EL (cell line): ENCODE results near the gene FOXO3.
A peak's percentile ranks its signal among the peaks of the same experiment; 100 is the strongest.

Experiments used
- DNase-seq: peaks from one replicate; pipeline ENCODE4 v3.0.0-alpha.2; 2016

The FOXO3 gene

DNA sequence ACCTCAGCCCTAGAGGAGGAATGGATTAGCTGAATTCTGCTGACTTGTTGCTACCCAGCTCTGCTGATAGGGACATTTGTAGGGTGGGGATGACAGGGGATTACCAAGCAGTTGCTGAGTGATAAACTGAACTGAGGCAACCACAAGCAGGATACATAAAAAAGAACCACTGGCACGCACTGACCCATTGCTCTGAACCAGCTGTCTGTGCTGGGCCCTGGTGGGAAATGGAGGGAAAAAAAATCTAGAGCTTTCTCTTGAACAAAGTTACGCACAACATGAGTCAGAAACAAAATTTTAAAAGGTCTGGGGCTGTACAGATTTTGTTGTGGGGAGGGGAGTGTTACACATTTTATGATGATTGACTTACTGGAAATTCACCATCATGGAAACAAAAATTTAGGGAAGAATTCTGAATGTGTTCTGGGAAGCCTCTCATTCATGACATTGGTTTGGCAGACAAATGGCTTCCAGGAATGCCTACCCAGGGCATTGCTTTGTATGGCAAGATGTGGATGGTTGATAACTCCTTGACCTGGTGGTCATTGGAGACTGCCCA lies 37.7 kb downstream of the FOXO3 start:
- peak; percentile 57 for DNase-seq

DNA sequence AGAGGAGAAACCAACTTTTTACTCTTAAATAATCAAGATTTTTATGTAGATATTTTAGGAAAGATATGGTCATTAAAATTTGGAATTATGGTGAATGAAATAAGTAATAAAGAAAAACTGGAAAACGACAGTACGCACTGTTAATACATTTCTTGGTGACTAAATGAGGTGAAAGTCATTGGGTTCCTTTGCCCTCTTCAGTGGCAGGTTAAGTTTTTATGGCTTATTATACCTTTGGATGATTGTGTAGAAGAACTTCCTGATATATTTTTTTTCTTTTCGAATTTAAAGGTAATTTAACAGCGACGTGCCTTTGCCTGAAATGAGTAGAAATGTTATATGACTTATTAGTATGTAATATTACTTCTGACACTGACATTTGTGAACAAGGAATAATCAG lies 43.4 kb downstream of the FOXO3 start:
- DNase-seq = no peak

DNA sequence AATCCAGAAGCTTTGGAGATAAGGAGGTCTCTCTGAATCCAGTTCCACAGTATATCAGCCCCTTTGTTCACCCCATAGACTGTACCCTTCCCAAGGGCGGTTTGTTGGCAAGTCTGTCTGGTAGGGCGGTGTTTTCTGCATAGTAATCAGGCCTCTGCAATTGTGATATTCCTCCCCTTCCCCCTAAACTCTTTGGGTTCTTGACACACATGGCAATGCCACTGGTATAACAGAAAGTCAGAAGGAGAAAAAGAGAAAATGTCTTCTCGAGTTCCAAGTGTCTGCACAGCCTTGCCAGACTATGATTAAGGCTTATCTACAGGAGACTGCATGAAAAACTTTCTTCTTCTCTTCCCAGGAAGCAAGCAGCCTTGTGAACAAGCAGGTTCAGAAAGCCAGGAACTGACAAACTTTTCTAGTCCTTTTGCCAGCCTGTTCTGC lies 45.6 kb downstream of the FOXO3 start:
- no peak for DNase-seq

DNA sequence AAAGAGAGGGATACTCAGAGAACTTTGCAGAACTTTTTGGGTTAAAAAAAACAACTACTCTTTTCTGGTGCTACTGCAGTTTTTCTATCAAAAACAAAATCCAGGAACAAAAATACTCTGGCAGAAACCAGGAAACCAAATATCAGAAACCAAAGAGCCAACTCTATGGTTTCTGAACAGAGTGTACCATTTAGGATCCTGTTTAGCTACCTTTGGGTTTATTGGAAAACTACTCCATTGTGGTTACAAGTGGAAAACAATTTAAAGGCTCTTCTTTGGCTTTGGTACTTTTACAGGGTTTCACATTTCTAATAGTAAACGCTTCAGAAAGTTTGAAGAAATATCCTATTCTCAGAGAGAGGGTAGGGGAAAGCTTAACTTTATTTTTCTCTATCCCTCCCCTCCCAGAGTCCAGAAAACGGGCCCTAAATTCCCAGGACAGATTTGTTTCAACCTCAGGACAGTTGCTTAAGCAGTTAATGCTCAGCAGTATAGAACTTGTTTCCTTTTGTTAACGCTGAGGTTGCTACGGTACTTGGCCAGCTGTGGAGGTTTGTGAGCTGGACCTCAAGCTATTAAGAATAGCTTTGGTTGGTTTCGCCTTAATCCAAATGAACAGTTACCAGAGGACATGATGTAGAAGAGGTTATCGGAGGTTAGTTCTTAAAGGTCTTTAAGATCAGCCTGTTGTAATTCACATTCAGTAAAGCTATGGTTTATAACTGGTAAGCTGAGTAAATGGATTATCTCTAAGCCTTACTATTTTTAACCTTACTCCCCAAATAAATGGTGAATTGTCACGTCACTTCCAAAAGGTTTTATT lies 47.9 kb downstream of the FOXO3 start:
- DNase-seq = no peak

DNA sequence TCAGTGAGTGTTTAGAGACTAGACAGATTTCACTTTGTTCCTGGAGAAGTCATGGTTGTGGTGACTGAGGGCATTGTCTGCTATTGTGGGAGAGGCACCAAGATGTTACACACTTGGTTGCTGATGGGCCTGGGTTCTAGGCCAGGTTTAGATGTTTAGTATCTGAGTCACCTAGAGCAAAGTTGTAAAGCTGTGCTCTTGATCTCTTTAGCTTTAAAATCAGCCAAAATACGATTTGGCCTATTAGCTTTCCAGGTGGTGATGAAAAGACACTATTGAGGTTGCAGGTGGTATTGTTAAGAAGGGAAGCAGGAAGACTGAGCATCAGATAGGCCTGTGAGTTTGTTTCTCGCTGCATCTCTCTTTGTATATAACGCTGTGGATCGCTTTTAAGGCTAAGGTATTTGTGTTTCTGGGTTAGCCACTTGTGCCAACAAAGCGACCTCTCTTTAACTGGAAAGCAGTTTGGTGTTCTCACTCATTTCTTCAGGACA lies 48.6 kb downstream of the FOXO3 start:
- DNase-seq = peak; percentile 74

DNA sequence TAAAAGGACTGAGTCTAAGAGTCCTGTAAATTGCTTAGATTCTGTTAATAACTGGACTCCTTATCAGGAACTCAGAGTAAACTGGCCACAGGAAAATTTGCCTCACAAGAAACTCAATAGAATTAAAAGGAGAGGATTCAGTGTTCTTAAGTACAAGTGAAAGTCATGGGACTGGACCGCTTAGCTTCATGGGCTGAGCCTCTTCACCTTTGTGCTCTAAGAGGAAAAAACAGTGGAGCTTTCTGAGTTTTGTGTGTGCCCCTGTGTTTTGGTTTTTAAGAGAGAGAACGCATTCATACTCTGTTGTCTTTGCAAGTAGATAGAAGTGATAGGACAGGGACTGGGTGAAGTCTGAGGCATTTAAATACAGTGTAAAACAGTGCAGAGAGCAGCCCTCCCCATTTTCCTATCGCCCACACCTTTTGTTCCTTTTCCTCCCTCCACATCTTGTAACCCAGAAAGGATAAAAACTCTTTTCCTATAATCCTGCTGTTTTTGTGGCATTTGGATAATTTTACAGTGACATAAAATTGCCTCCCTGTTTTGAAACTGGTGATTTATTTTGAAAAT lies 49.6 kb downstream of the FOXO3 start:
- no peak for DNase-seq

DNA sequence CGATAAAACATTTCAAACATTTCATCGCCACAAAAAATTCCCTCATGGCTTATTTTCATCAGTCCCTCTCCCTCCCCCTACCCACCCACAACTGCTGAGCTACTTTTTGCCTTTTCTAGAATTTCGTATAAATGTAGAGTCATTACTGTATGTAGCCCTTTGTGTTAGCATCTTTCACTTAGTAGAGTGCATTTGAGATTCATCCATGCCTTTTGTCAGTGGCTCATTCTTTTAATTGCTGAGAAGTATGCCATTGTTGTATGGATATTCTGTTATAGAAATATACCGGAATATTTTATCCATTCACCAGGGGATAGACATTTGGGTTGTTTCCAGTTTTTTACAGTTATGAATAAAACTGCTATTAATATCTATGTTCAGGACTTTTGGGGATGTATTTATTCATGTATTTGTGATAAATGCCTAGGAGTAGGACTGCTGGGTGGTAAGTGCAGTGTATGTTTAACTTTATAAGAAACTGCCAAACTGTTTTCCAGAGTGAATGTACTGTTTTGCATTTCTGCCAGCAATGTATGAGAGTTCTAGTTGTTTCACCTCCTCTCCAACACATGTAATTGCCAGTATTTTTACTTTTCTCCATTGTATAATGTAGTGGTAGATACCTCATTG lies 50.4 kb downstream of the FOXO3 start:
- DNase-seq = no peak

DNA sequence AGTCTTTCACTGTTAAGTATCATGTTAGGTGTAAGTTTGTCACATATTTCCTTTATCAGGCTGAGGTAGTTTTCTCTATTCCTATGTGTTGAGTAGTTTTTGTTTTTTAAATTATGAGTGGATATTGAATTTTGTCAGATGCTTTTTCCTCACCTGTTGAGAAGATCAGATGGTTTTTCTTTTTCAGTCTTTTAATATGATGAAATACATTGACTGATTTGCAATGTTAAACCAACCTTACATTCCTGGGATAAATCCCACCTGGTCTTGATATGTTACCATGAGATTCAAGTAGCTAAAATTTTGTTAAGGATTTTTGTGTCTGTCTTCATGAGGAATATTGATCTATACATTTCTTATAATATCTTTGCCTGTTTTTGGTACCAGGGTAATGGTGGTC lies 52.1 kb downstream of the FOXO3 start:
- no peak for DNase-seq

DNA sequence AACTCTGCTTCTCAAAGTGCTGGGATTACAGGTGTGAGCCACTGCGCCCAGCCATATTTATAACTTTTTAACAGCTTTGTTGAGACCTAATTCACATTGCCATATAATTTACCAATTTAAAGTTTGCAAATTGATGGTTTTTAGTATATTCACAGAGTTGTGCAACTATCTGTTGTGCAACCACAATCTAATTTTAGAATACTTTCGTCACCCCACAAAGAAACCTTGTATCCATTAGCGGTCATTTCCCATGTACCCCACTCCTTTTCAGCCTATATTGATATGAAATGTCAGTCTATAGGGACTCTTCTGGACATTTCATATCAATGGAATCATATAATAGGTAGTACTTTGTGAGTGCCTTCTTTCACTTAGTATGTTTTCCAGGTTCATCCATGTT lies 55.8 kb downstream of the FOXO3 start:
- DNase-seq = no peak

DNA sequence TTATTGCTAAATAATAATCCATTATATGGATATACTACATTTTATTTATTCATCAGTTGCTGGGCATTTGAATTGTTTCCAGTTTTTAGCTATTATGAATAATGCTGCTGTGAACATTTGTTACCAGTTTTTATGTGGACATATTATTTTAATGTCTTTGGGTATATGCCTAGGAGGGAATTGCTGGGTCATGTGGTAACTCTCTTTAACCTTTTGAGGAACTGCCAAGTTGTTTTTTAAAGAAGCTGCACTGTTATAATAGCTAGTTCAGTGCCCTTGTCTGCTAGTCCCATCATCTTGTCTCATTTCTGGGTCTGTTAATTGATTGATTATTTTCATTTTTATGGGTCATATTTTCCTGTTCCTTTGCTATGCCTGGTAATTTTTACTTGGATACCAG lies 56.3 kb downstream of the FOXO3 start:
- DNase-seq = peak; percentile 34

DNA sequence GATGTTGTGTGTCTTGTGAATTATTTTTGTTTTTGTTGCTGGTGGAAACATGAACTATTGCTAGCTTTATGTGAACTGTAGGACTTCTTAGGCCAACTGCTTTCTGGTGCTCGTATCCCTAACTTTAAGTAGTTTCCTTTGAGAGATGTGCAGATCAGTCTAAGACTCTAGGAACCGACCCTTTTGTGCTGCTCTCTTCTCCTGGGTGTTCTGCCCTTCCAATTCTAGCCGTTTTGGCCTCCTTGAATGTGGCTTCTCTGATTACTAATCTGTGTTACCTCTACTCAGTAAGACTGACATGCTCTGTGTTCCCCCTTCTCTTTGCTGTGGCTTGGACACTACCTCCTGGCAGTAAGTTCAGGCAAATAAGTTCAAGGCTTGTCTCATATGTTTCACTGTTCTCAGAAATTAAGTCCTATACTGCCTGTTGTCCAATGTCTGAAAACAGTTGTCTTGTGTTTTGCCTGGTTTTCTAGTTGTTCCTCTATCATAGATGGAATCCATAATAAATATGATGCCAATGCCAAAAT lies 58.0 kb downstream of the FOXO3 start:
- no peak for DNase-seq

DNA sequence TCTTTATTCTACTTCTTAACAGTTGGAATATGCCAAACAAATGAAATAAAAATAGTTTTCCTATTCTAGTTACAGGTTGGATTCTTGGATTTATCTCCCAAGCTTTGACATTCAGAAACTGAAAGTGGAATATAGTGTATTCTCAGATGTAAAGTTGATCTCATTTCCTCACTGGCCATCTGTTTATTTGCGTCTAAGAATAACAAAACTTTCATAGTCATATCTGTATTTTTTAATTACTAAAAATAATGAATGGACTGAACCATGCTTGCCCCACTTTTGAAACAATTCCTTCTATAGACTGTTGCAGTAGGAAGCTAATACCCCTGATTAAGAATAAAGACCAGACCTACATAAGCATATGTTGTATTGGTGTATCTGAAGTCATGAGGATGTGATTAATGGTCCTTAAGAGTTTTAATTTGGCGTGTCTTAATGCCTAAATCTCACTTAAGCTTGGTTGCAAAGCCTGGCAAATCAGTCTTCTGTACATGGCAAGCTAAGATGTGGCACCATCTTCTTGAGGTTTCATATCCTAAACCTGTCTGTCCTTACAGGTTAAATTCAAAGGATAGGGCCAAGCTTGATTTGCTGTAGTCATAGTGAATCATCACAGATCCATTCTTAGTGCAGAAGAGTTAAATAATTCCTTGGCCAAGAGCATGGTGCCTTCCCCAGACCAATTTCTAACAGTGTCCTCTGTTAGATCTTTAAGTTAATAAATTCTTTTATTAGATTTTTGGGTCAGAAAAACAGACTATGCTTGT lies 58.9 kb downstream of the FOXO3 start:
- DNase-seq = peak; percentile 21

DNA sequence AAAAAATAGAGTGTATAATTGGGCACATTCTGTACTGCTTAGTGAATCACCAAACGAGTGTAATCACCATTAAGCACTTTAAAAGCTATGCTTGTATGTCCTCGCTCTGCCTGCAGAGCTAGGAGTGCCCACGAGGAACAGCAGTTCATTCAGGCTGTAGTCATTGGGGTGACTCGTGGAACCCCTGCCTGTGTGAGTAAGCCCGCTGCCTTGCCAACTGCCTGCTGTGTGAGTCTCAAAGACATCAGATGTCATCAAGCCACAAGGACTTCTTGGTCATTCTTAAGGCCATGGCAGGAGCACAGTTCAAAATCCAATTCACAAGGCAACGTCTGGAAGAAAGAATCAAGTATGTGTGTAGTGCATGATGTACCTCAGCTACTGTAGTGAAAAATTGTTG lies 60.4 kb downstream of the FOXO3 start:
- peak; percentile 85 for DNase-seq

DNA sequence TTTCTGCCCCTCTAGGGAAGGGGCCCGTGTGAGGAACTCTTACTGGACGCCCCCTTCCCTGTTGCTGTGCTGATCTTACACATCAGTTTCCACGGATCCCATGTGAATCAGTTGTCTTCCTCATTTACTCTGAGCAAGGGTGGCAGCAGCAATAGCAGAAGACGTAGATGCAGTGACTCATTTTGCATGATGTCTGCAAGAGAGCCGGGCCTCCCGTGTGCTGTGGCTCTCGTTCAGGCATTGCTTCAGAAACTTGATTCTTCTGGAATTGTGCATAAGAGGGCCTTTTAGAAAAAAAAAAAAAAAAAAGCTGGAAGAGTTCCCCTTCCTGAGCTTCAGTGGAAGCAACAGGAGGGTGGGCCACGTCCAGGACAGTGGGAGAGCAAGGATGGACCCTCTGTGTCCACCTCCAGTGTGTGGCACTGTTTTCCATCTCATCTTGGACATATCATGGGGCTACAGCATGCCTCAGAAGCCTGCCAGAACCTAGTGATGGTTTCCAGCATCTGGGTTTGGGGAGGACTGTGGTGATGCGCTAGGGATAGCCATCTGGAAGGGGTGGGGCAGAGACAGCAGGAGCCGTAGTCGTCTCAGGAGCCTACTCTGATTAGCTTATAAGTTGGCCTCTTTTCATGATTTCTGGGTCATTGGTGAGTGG lies 62.1 kb downstream of the FOXO3 start:
- DNase-seq = peak; percentile 82

DNA sequence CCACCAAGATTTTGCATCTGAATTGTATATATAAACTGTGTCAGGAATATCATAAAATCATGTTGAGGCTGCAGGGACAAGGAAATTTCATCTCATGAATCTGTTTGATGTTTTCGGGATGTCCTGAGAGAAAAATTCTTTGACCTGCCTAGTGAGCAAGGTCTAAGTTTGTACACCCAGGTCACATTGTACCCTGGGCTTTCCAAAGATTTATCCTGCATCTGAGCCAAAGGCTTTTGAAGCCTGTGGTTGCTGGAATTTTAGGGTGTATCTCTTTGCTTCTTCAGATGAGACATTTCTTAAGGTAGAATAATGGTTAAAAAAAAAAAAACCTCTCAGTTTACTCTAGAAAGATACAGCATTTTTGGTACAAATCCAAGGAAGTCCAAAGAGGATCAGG lies 63.3 kb downstream of the FOXO3 start:
- DNase-seq = no peak

DNA sequence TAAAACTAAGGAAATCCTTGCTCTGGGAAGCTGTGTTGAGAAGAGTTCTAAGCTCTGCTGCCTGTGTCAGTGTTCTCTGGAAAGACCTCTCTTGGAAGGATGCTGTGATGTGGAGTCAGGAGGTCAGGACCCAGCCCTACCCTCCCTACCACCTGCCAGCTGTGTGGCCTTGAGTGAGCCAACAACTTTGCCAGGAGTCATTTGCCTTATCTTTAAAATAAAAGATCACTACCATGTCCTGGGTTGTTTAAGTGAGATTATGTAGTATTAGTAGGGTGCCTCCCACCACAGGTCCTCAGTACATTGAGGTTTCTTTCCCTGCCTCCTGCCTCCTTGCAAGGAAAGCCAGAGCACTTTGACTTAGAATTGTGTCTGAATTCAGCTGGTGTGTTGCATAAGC lies 64.9 kb downstream of the FOXO3 start:
- no peak for DNase-seq

DNA sequence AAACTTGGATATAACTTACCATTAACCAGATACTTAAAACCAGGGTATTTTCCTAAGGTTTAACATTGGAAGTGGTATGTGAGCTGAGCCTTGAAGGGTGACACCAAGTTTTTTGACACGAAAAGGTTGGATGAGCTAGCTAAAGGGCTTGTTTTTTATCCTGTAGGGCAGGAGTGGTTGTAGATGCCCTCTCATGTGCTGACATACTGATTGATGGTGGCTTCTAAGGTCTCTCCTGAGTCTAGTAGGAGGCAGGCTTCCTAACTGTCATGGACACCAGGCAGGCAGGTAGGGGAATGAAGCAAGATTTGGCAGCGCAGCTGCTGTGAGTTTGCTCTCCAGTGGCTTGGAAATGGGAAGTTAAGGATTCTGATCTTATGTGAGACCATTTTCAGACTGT lies 66.1 kb downstream of the FOXO3 start:
- no peak for DNase-seq

DNA sequence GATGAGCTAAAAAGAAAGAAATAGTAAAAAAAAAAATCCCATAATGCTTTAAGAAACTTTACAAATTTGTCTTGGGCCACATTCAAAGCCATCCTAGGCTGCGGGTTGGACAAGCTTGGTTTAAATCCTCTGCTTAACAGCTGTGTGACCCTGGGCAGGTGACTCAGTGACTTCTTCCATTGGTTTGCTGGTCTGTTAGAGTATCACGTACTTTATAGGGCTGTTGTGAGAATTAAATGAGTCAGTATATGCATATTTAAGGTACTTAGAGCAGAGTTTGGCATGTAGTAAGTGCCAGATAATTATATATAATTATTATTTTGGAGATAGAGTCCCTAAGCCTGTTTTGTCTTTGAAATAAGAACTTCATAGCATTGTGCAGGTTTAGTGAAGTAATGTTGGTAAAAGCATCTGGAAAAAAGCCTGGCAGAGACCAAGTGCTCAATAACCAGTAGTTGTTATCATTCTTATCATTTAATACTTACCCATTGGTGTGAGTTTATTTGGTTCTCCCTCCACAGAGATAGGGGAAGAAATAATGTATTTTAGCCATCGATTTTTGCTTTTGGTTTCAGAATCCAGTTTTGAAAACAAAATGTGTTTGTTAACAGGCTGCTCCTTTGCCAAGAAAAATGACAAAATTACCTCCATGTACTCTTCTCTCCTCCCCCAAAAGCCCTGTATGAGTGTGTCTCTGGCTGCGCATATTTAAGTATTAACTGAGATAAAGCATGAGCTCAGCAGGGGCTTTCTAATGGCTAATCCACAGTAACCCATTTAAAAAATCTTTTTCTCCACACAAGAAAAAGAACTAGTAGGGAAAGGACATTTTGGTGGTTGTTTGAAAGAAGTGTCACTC lies 67.2 kb downstream of the FOXO3 start:
- DNase-seq = peak; percentile 68

DNA sequence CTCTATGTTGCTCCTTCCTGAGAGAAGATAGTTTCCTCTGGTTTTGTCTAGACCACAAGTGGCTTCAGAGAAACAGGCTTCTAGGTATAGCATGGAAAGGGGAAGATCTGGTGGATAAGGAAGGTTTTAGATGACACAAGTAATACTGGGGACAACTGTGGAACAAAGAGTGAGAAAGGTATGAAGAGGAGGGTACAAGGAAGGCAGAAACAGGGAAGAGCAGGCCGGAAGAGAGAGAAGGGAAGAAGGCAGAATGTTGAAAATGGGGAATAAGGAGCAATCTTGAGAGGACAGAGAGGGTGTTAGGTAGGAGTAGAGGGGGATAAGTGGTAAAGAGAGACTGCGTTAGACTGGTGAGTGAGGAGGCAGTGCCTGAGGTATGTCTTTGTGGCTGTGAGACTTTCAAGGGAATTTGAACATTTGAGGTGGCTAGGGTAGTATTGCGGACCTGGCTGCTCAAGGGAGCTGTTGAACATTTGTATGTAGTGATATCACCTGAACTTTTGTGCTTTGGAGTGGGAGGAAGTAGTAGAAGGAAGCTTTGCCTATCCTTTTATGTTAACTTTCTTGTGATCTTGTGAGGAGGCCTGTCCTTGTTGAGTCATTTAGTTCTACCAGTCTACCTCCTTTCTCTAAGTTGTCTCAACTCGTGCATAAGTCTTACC lies 69.5 kb downstream of the FOXO3 start:
- no peak for DNase-seq

DNA sequence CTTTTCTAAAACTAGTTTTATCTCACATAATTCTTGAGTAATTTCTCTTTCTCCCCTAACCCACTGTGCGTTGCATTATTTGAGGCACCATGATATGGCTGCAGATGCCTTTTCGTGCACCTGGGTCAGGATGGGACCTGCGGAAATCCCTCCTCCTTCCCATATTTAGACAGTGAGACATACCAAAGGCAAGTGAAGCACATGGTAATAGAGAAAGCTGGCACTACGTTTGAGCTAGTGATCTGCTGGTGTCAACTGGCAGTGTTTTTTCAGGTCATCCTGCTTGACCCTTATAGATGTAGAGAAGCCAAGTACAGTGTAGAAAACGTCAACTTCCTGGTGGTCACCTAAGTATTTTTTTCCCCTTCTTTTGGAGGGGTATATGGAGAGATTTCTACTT lies 71.7 kb downstream of the FOXO3 start:
- no peak for DNase-seq

DNA sequence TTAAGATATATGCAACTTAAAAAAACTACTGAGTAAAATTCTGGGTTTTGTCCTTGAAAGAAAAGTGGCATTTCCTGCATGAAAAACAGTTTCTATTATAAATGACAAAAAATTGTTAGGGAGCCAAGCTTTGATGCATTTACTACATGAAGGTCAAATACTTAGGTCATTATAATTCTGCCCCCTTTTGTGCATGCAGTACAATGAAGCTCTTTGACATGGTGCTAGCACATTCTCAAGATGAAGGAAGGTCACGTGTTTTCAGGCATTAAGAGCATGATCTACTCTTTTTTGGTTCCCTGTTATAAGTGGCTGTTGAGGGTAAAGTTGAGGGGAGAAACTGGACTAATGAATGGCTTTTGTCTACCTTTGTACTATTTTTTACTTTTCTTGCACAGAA lies 72.7 kb downstream of the FOXO3 start:
- no peak for DNase-seq
